Measurements from ENCODE around the gene ASB1. TPM values are rescaled to one million over a fixed set of nuclear protein-coding genes. Genes with fewer than 3 reads are reported as not detected.

ASB1 gene
- total RNA-seq, 1 experiment from 2014 or later = 46.0 TPM

- TF ChIP-seq, protein P1, sequence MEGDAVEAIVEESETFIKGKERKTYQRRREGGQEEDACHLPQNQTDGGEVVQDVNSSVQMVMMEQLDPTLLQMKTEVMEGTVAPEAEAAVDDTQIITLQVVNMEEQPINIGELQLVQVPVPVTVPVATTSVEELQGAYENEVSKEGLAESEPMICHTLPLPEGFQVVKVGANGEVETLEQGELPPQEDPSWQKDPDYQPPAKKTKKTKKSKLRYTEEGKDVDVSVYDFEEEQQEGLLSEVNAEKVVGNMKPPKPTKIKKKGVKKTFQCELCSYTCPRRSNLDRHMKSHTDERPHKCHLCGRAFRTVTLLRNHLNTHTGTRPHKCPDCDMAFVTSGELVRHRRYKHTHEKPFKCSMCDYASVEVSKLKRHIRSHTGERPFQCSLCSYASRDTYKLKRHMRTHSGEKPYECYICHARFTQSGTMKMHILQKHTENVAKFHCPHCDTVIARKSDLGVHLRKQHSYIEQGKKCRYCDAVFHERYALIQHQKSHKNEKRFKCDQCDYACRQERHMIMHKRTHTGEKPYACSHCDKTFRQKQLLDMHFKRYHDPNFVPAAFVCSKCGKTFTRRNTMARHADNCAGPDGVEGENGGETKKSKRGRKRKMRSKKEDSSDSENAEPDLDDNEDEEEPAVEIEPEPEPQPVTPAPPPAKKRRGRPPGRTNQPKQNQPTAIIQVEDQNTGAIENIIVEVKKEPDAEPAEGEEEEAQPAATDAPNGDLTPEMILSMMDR (conservative IDR thresholded peaks at IDR 0.05) = no peak
- Histone ChIP-seq H2BK15ac (ENCODE audit: low read depth, low read length) (no peak overlapping the region), H3K79me2 (ENCODE audit: insufficient read depth, low read length) (peaks cover 4% of the 10 kb centered on the region; the same call in 1 of the 2 replicates), H3K18ac (ENCODE audit: insufficient read length, low read depth, low read length) (no peak overlapping the region), H3K9me3 (ENCODE audit: control insufficient read depth, low read depth, low read length) (no peaks in the 10 kb centered on the region), H2BK5ac (ENCODE audit: insufficient read length, low read length) (no peak overlapping the region), H3K79me1 (ENCODE audit: insufficient read depth, low read depth, low read length, poor library complexity, severe bottlenecking) (no peaks in the 10 kb centered on the region), H3K27ac (ENCODE audit: insufficient read length, low read depth, low read length) (no peak overlapping the region), H3K9ac (ENCODE audit: extremely low read depth, insufficient read length, low read length) (no peak overlapping the region), H4K20me1 (ENCODE audit: control insufficient read depth, insufficient read depth, insufficient read length) (no peaks in the 10 kb centered on the region), H2BK12ac (ENCODE audit: insufficient read length, low read depth, low read length) (no peak overlapping the region), H2AFZ (ENCODE audit: low read length) (no peak overlapping the region), H3T11ph (ENCODE audit: low read length) (no peak overlapping the region), H2BK20ac (ENCODE audit: low read depth, low read length, poor library complexity, severe bottlenecking) (no peak overlapping the region), H3K23me2 (ENCODE audit: insufficient read length, low read depth, low read length, poor library complexity, severe bottlenecking) (no peaks in the 10 kb centered on the region), H2AK5ac (ENCODE audit: insufficient read length, low read length) (no peak overlapping the region), H4K8ac (replicated peaks; ENCODE audit: insufficient read length, low read depth, low read length) (no peak overlapping the region), H4K91ac (ENCODE audit: insufficient read length, low read depth, low read length) (no peak overlapping the region), H3K27me3 (ENCODE audit: insufficient read depth, low read length) (no peaks in the 10 kb centered on the region), H3K4me2 (ENCODE audit: insufficient read depth, insufficient read length, low read length) (no peak overlapping the region), H4K5ac (ENCODE audit: insufficient read length, low read depth, low read length) (no peak overlapping the region), H3K23ac (ENCODE audit: insufficient read length, low read depth, low read length) (no peak overlapping the region), H3K4me1 (ENCODE audit: insufficient read depth, low read length) (no peaks in the 10 kb centered on the region), H3K56ac (ENCODE audit: insufficient read length, low read depth, low read length) (no peak overlapping the region), H3K4ac (ENCODE audit: low read depth, low read length) (no peak overlapping the region), H2BK120ac (ENCODE audit: low read depth, low read length, poor library complexity, severe bottlenecking) (no peak overlapping the region), H3K14ac (ENCODE audit: insufficient read depth, low read length) (no peak overlapping the region)
- DNase-seq = no peak
- Mint-ChIP-seq H3K4me3 (no peak overlapping the region), H3K27ac (0 out of 7 replicates have a peak overlapping the region, but pooled peaks of 1 of the 3 experiments have one; percentile 34), H3K9me3 (no peaks in the 10 kb centered on the region), H3K27me3 (ENCODE audit: low read depth) (no peaks in the 10 kb centered on the region), H3K4me1 (peaks cover 5 to 6% of the 10 kb centered on the region in 2 experiments), H3K36me3 (ENCODE audit: insufficient read depth in 1 of 3, low read depth in 3 of 3) (peaks cover 42 to 74% (median 63%) of the 10 kb centered on the region in 3 experiments; a peak in 6 of 7 replicates)
- WGBS (ENCODE audit: extremely low coverage, insufficient read length, low lambda C conversion rate) = no CpG with 5 or more reads among the region's 17 CpGs
Observed at GRCh38 chr2:238445409-238446190, 18.9 kb downstream of the ASB1 start.
